ENCODE measurements around the gene GPR143.

Gene GPR143

GRCh38 chrX:9690046-9690445, 75.6 kb downstream of the GPR143 start:
- Histone ChIP-seq H3K4me1 (ENCODE audit: insufficient read depth, low read length) (no peaks in the 10 kb centered on the region), H3K4me3 (ENCODE audit: low read length) (no peak overlapping the region), H3K36me3 (ENCODE audit: insufficient read depth, low read length) (peaks cover 18% of the 10 kb centered on the region), H3K27me3 (ENCODE audit: insufficient read depth, low read length) (no peaks in the 10 kb centered on the region), H2AFZ (ENCODE audit: low read depth, low read length) (no peak overlapping the region), H3K9me3 (ENCODE audit: low read length) (no peaks in the 10 kb centered on the region)

GRCh38 chrX:9688833-9689232, 76.8 kb downstream of the GPR143 start:
- peaks cover 23% of the 10 kb centered on the region for H3K36me3 ChIP-seq (ENCODE audit: insufficient read depth, low read length)
- no peaks in the 10 kb centered on the region for H3K9me3 ChIP-seq (ENCODE audit: low read length)
- H2AFZ ChIP-seq (ENCODE audit: low read depth, low read length): no peak overlapping the region
- no peaks in the 10 kb centered on the region for H3K4me1 ChIP-seq (ENCODE audit: insufficient read depth, low read length)
- no peaks in the 10 kb centered on the region for H3K27me3 ChIP-seq (ENCODE audit: insufficient read depth, low read length)
- no peak overlapping the region for H3K4me3 ChIP-seq (ENCODE audit: low read length)

- H3K27me3 ChIP-seq (ENCODE audit: insufficient read depth, low read length): no peaks in the 10 kb centered on the region
- H2AFZ ChIP-seq (ENCODE audit: low read depth, low read length): no peak overlapping the region
- H3K36me3 ChIP-seq (ENCODE audit: insufficient read depth, low read length): peaks cover 21% of the 10 kb centered on the region
These were observed 77.7 kb downstream of the GPR143 start for GRCh38 chrX:9687899-9688298.

GRCh38 chrX:9683350-9683749, 82.3 kb downstream of the GPR143 start:
- Histone ChIP-seq H2AFZ (ENCODE audit: low read depth, low read length) (no peak overlapping the region), H3K36me3 (ENCODE audit: insufficient read depth, low read length) (peaks cover 9% of the 10 kb centered on the region), H3K27me3 (ENCODE audit: insufficient read depth, low read length) (no peaks in the 10 kb centered on the region), H3K4me3 (ENCODE audit: low read length) (no peak overlapping the region), H3K4me1 (ENCODE audit: insufficient read depth, low read length) (no peaks in the 10 kb centered on the region), H3K9me3 (ENCODE audit: low read length) (no peaks in the 10 kb centered on the region)

More at GRCh38 chrX:9687899-9688298, 77.7 kb downstream of the GPR143 start:
- Histone ChIP-seq H3K4me1 (ENCODE audit: insufficient read depth, low read length) (no peaks in the 10 kb centered on the region), H3K4me3 (ENCODE audit: low read length) (no peak overlapping the region), H3K9me3 (ENCODE audit: low read length) (no peaks in the 10 kb centered on the region)

GRCh38 chrX:9682861-9683260, 82.8 kb downstream of the GPR143 start:
- Histone ChIP-seq H3K4me1 (ENCODE audit: insufficient read depth, low read length) (no peaks in the 10 kb centered on the region), H3K36me3 (ENCODE audit: insufficient read depth, low read length) (peaks cover 9% of the 10 kb centered on the region), H3K4me3 (ENCODE audit: low read length) (no peak overlapping the region), H3K27me3 (ENCODE audit: insufficient read depth, low read length) (no peaks in the 10 kb centered on the region), H3K9me3 (ENCODE audit: low read length) (no peaks in the 10 kb centered on the region), H2AFZ (ENCODE audit: low read depth, low read length) (no peak overlapping the region)

GRCh38 chrX:9682456-9682855, 83.2 kb downstream of the GPR143 start:
- Histone ChIP-seq H3K4me1 (ENCODE audit: insufficient read depth, low read length) (no peaks in the 10 kb centered on the region), H3K36me3 (ENCODE audit: insufficient read depth, low read length) (peaks cover 9% of the 10 kb centered on the region), H3K4me3 (ENCODE audit: low read length) (no peak overlapping the region), H3K9me3 (ENCODE audit: low read length) (no peaks in the 10 kb centered on the region), H2AFZ (ENCODE audit: low read depth, low read length) (no peak overlapping the region), H3K27me3 (ENCODE audit: insufficient read depth, low read length) (no peaks in the 10 kb centered on the region)

- no peak overlapping the region for H3K4me3 ChIP-seq (ENCODE audit: low read length)
- H3K9me3 ChIP-seq (ENCODE audit: low read length): no peaks in the 10 kb centered on the region
- no peaks in the 10 kb centered on the region for H3K27me3 ChIP-seq (ENCODE audit: insufficient read depth, low read length)
- peaks cover 9% of the 10 kb centered on the region for H3K36me3 ChIP-seq (ENCODE audit: insufficient read depth, low read length)
- H2AFZ ChIP-seq (ENCODE audit: low read depth, low read length): no peak overlapping the region
- H3K4me1 ChIP-seq (ENCODE audit: insufficient read depth, low read length): no peaks in the 10 kb centered on the region
These were observed 84.2 kb downstream of the GPR143 start for GRCh38 chrX:9681422-9681821.

GRCh38 chrX:9681011-9681410, 84.6 kb downstream of the GPR143 start:
- no peaks in the 10 kb centered on the region for H3K4me1 ChIP-seq (ENCODE audit: insufficient read depth, low read length)
- no peaks in the 10 kb centered on the region for H3K9me3 ChIP-seq (ENCODE audit: low read length)
- no peak overlapping the region for H3K4me3 ChIP-seq (ENCODE audit: low read length)
- no peaks in the 10 kb centered on the region for H3K27me3 ChIP-seq (ENCODE audit: insufficient read depth, low read length)
- no peak overlapping the region for H2AFZ ChIP-seq (ENCODE audit: low read depth, low read length)
- H3K36me3 ChIP-seq (ENCODE audit: insufficient read depth, low read length): peaks cover 9% of the 10 kb centered on the region

- Histone ChIP-seq H3K27me3 (ENCODE audit: insufficient read depth, low read length) (no peaks in the 10 kb centered on the region), H3K9me3 (ENCODE audit: low read length) (no peaks in the 10 kb centered on the region), H3K36me3 (ENCODE audit: insufficient read depth, low read length) (peaks cover 2% of the 10 kb centered on the region), H2AFZ (ENCODE audit: low read depth, low read length) (no peak overlapping the region), H3K4me1 (ENCODE audit: insufficient read depth, low read length) (no peaks in the 10 kb centered on the region), H3K4me3 (ENCODE audit: low read length) (no peak overlapping the region)
These were observed 87.3 kb downstream of the GPR143 start for GRCh38 chrX:9678215-9678965.

- Histone ChIP-seq H3K36me3 (ENCODE audit: insufficient read depth, low read length) (peaks cover 2% of the 10 kb centered on the region), H3K27me3 (ENCODE audit: insufficient read depth, low read length) (no peaks in the 10 kb centered on the region), H3K9me3 (ENCODE audit: low read length) (no peaks in the 10 kb centered on the region), H2AFZ (ENCODE audit: low read depth, low read length) (no peak overlapping the region), H3K4me3 (ENCODE audit: low read length) (no peak overlapping the region), H3K4me1 (ENCODE audit: insufficient read depth, low read length) (no peaks in the 10 kb centered on the region)
These were observed 88.4 kb downstream of the GPR143 start for GRCh38 chrX:9677098-9677739.

- H2AFZ ChIP-seq (ENCODE audit: low read depth, low read length): no peak overlapping the region
- H3K27me3 ChIP-seq (ENCODE audit: insufficient read depth, low read length): no peaks in the 10 kb centered on the region
- H3K9me3 ChIP-seq (ENCODE audit: low read length): no peaks in the 10 kb centered on the region
- H3K36me3 ChIP-seq (ENCODE audit: insufficient read depth, low read length): peaks cover 2% of the 10 kb centered on the region
- H3K4me1 ChIP-seq (ENCODE audit: insufficient read depth, low read length): no peaks in the 10 kb centered on the region
- H3K4me3 ChIP-seq (ENCODE audit: low read length): no peak overlapping the region
These were observed 88.9 kb downstream of the GPR143 start for GRCh38 chrX:9676738-9677097.

GRCh38 chrX:9676306-9676705, 89.3 kb downstream of the GPR143 start:
- Histone ChIP-seq H3K9me3 (ENCODE audit: low read length) (no peaks in the 10 kb centered on the region), H3K27me3 (ENCODE audit: insufficient read depth, low read length) (no peaks in the 10 kb centered on the region), H3K4me3 (ENCODE audit: low read length) (no peak overlapping the region), H2AFZ (ENCODE audit: low read depth, low read length) (no peak overlapping the region), H3K4me1 (ENCODE audit: insufficient read depth, low read length) (no peaks in the 10 kb centered on the region), H3K36me3 (ENCODE audit: insufficient read depth, low read length) (peaks cover 2% of the 10 kb centered on the region)
